Left ventricle myocardium inferior (tissue), 1 donor: Measurements from ENCODE around the gene ERAL1. TPM values are rescaled to one million over a fixed set of nuclear protein-coding genes. Genes with fewer than 3 reads are reported as not detected.
"Not testable (repeated sequence)": the region's sequence is repeated elsewhere in the genome, so short reads cannot be mapped to it uniquely, and the experiment has no call there.

Experiments
- DNase-seq: peaks from one replicate; pipeline ENCODE4 v3.0.0-alpha.2; 2020
- H3K27ac ChIP-seq: fragments of 200-600 bp; replicated peaks from 2 replicates; pipeline ENCODE4 v1.8.0; 2021
- H3K27me3 ChIP-seq: fragments of 200-600 bp; 2 replicates; pipeline ENCODE4 v1.8.0; 2021; ENCODE audit warnings: low read depth
- H3K36me3 ChIP-seq: fragments of 200-600 bp; 2 replicates; pipeline ENCODE4 v1.8.0; 2021
- H3K4me1 ChIP-seq: fragments of 200-600 bp; 2 replicates; pipeline ENCODE4 v1.8.0; 2021
- H3K4me3 ChIP-seq: fragments of 200-600 bp; 2 replicates; pipeline ENCODE4 v1.8.0; 2021; ENCODE audit warnings: mild to moderate bottlenecking, moderate library complexity
- H3K9me3 ChIP-seq: fragments of 200-600 bp; replicated peaks from 2 replicates; pipeline ENCODE4 v1.8.0; 2021
- CTCF ChIP-seq: fragments of 200-600 bp; IDR thresholded peaks from 2 replicates; pipeline ENCODE4 v1.8.0; 2021; ENCODE audit warnings: antibody characterized with exemption, mild to moderate bottlenecking, borderline replicate concordance
- intact Hi-C: fragments of 100-400 bp; cut with micrococcal nuclease; formaldehyde crosslinking; loops from one replicate; pipeline ENCODE4 v1.11.0; 2022
- total RNA-seq: library from RNA; stranded (reverse); fragmentation: NEBNext Ultra II Directional; extraction: Animal tissue kit (Norgen Biotek cat#: 25700); gene quantifications from one replicate; pipeline ENCODE4 v1.2.1, GENCODE V29; 2021
- donor health status: DM: no; HTN: yes; CAD: no; lungs with severe emphysema.

The ERAL1 gene
- total RNA-seq, 1 donor from 2014 or later = 35.4 TPM

GRCh38 chr17:28843816-28844148, 11.0 kb upstream of the ERAL1 start:
- Histone ChIP-seq H3K36me3 (no peaks in the 10 kb centered on the region), H3K27me3 (no peaks in the 10 kb centered on the region), H3K27ac (no peak overlapping the region), H3K9me3 (no peaks in the 10 kb centered on the region), H3K4me3 (no peak overlapping the region), H3K4me1 (peaks cover 24% of the 10 kb centered on the region)
- no peak for DNase-seq
- no peak for TF ChIP-seq CTCF
- intact Hi-C loops = no loop called here

GRCh38 chr17:28846231-28846630, 8.6 kb upstream of the ERAL1 start:
- intact Hi-C loops = no loop called here

GRCh38 chr17:28846699-28847098, 8.1 kb upstream of the ERAL1 start:
- H3K4me3 ChIP-seq, DNase-seq, intact Hi-C loops, H3K36me3 ChIP-seq, H3K9me3 ChIP-seq, H3K27ac ChIP-seq, H3K27me3 ChIP-seq: not testable (repeated sequence)
- H3K4me1 ChIP-seq = peaks cover 14% of the 10 kb centered on the region

More at GRCh38 chr17:28846231-28846630, 8.6 kb upstream of the ERAL1 start:
- no peak for DNase-seq
- Histone ChIP-seq H3K27me3 (no peaks in the 10 kb centered on the region), H3K9me3 (no peaks in the 10 kb centered on the region), H3K27ac (no peak overlapping the region), H3K4me1 (peaks cover 19% of the 10 kb centered on the region), H3K36me3 (no peaks in the 10 kb centered on the region), H3K4me3 (no peak overlapping the region)
- no peak for TF ChIP-seq CTCF

GRCh38 chr17:28848667-28849066, 6.1 kb upstream of the ERAL1 start:
- peak; percentile 33 for TF ChIP-seq CTCF
- H3K4me3 ChIP-seq, H3K9me3 ChIP-seq, intact Hi-C loops, H3K36me3 ChIP-seq, H3K4me1 ChIP-seq, H3K27me3 ChIP-seq, H3K27ac ChIP-seq: not testable (repeated sequence)
- peak; percentile 32 for DNase-seq

- TF ChIP-seq CTCF = no peak
- Histone ChIP-seq H3K4me1 (peaks cover 3% of the 10 kb centered on the region), H3K27ac (no peak overlapping the region), H3K9me3 (no peaks in the 10 kb centered on the region), H3K36me3 (no peaks in the 10 kb centered on the region), H3K4me3 (no peak overlapping the region), H3K27me3 (no peaks in the 10 kb centered on the region)
- intact Hi-C loops = no loop called here
- no peak for DNase-seq
These were observed 5.5 kb upstream of the ERAL1 start for GRCh38 chr17:28849281-28849680.

- H3K4me1 ChIP-seq = peaks cover 18% of the 10 kb centered on the region
- no peak for TF ChIP-seq CTCF
- no peaks in the 10 kb centered on the region for H3K27me3 ChIP-seq
- intact Hi-C loops = no loop called here
- no peaks in the 10 kb centered on the region for H3K9me3 ChIP-seq
- no peak for DNase-seq
- H3K27ac ChIP-seq = no peak overlapping the region
- H3K4me3 ChIP-seq = no peak overlapping the region
- H3K36me3 ChIP-seq = peaks cover 19% of the 10 kb centered on the region
These were observed 1.5 kb upstream of the ERAL1 start for GRCh38 chr17:28853295-28853694.
